ENCODE measurements around the gene CLIC4. TPM values are rescaled to one million over a fixed set of nuclear protein-coding genes. Genes with fewer than 3 reads are reported as not detected.

The CLIC4 gene
- total and polyA plus RNA-seq, 4 donors = 15.0 to 40.7 (median 28.4) TPM

DNA sequence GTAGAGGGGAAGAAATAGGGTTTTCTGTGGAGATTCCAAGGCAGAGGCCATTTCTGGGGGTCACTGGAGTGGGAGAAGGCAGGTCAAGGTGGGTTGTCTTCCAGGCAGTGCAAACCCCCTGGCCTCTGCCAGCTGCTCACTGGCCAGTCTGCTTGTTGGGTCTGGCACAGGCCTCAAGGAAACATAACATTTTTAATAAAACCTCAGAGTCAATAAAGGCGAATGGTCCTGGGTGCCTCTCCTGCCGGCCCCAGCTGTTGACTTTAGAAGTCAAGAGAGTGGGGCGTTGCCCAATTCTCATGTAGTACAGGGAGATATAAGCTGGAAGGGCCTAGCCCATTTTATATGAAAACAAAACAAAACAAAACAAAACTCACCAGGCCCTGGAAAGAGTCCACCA, 148.2 kb downstream of the CLIC4 start:
- peaks cover 0 to 12% (median 8%) of the 10 kb centered on the region in 4 donors for H3K4me1 ChIP-seq (ENCODE audit: control insufficient read depth in 4 of 4, insufficient read depth in 4 of 4, low read length in 3 of 4)
- peaks cover 0 to 2% (median 0%) of the 10 kb centered on the region in 4 donors for H3K27me3 ChIP-seq (ENCODE audit: control insufficient read depth in 4 of 4, insufficient read depth in 4 of 4, low read length in 3 of 4)
- WGBS = 81% methylated on average over 3 of the region's 3 CpGs
- no peaks in the 10 kb centered on the region for H3K36me3 ChIP-seq (ENCODE audit: control insufficient read depth in 4 of 4, insufficient read depth in 3 of 4, low read depth in 1 of 4, low read length in 3 of 4)
- TF ChIP-seq, protein P1, sequence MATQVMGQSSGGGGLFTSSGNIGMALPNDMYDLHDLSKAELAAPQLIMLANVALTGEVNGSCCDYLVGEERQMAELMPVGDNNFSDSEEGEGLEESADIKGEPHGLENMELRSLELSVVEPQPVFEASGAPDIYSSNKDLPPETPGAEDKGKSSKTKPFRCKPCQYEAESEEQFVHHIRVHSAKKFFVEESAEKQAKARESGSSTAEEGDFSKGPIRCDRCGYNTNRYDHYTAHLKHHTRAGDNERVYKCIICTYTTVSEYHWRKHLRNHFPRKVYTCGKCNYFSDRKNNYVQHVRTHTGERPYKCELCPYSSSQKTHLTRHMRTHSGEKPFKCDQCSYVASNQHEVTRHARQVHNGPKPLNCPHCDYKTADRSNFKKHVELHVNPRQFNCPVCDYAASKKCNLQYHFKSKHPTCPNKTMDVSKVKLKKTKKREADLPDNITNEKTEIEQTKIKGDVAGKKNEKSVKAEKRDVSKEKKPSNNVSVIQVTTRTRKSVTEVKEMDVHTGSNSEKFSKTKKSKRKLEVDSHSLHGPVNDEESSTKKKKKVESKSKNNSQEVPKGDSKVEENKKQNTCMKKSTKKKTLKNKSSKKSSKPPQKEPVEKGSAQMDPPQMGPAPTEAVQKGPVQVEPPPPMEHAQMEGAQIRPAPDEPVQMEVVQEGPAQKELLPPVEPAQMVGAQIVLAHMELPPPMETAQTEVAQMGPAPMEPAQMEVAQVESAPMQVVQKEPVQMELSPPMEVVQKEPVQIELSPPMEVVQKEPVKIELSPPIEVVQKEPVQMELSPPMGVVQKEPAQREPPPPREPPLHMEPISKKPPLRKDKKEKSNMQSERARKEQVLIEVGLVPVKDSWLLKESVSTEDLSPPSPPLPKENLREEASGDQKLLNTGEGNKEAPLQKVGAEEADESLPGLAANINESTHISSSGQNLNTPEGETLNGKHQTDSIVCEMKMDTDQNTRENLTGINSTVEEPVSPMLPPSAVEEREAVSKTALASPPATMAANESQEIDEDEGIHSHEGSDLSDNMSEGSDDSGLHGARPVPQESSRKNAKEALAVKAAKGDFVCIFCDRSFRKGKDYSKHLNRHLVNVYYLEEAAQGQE (IDR thresholded peaks at IDR 0.05) = no peak
- no peak for TF ChIP-seq GABPA (IDR thresholded peaks at IDR 0.05 in 1 of 2, conservative IDR thresholded peaks at IDR 0.05 in 1 of 2)
- TF ChIP-seq RXRA (IDR thresholded peaks at IDR 0.05) = no peak
- TF ChIP-seq HNF4A (conservative IDR thresholded peaks at IDR 0.05) = no peak
- no peak for TF ChIP-seq RAD21 (IDR thresholded peaks at IDR 0.05)
- TF ChIP-seq TAF1 (conservative IDR thresholded peaks at IDR 0.05) = no peak
- no peak for TF ChIP-seq SP1 (IDR thresholded peaks at IDR 0.05)
- TF ChIP-seq NR2F2 (IDR thresholded peaks at IDR 0.05) = no peak
- TF ChIP-seq, protein P2, sequence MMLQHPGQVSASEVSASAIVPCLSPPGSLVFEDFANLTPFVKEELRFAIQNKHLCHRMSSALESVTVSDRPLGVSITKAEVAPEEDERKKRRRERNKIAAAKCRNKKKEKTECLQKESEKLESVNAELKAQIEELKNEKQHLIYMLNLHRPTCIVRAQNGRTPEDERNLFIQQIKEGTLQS (IDR thresholded peaks at IDR 0.05) = no peak
- no peak for TF ChIP-seq YY1 (IDR thresholded peaks at IDR 0.05)
- H3K27ac ChIP-seq (ENCODE audit: low read depth in 1 of 2, low read length in 2 of 2) = no peak overlapping the region
- H3K9me3 ChIP-seq (ENCODE audit: control insufficient read depth in 4 of 4, low read length in 3 of 4) = no peaks in the 10 kb centered on the region
- no peak for DNase-seq (ENCODE audit: low spot score)
- H3K9ac ChIP-seq (ENCODE audit: low read depth in 1 of 2, low read length in 2 of 2) = no peak overlapping the region
- H3K4me3 ChIP-seq (ENCODE audit: low read depth in 1 of 3, low read length in 3 of 3) = no peak overlapping the region

Small RNA genes within 50 kb of the gene (small RNA-seq; reads per million reads assigned to genes)
- not detected for gene RNU6-1208P

Other genes with a start within 250 kb of the CLIC4 start
- gene RCAN3, start 242.6 kb upstream of the CLIC4 start, total RNA-seq = 1 to 10 TPM; 1.2 to 3.1 TPM
- 1 to 10 TPM in 1 of 2 donors, under 1 TPM in 1; 0.97 to 1.3 TPM for gene RCAN3, start 242.6 kb upstream of the CLIC4 start, polyA plus RNA-seq
- 1 to 10 TPM in 1 of 2 donors, under 1 TPM in 1; 0.67 to 4.8 TPM for gene NCMAP, start 189.4 kb upstream of the CLIC4 start, total RNA-seq
- under 1 TPM; 0.31 to 0.56 TPM for gene NCMAP, start 189.4 kb upstream of the CLIC4 start, polyA plus RNA-seq
- 10 to 100 TPM; 20.3 to 42.8 TPM for gene SRRM1, start 102.1 kb upstream of the CLIC4 start, total RNA-seq
- 10 to 100 TPM; 18.4 to 66.0 TPM for gene SRRM1, start 102.1 kb upstream of the CLIC4 start, polyA plus RNA-seq
- 1 to 10 TPM in 1 of 2 donors, under 1 TPM in 1; 0.84 to 1.1 TPM for gene RUNX3, start 184.8 kb downstream of the CLIC4 start, total RNA-seq
- gene RUNX3, start 184.8 kb downstream of the CLIC4 start, polyA plus RNA-seq = under 1 TPM; 0.43 to 0.92 TPM